ENCODE results near the gene HIPK2. TPM values are rescaled to one million over a fixed set of nuclear protein-coding genes. Genes with fewer than 3 reads are reported as not detected.

The HIPK2 gene
- total RNA-seq, 1 donor from 2014 or later: 47.2 TPM

DNA sequence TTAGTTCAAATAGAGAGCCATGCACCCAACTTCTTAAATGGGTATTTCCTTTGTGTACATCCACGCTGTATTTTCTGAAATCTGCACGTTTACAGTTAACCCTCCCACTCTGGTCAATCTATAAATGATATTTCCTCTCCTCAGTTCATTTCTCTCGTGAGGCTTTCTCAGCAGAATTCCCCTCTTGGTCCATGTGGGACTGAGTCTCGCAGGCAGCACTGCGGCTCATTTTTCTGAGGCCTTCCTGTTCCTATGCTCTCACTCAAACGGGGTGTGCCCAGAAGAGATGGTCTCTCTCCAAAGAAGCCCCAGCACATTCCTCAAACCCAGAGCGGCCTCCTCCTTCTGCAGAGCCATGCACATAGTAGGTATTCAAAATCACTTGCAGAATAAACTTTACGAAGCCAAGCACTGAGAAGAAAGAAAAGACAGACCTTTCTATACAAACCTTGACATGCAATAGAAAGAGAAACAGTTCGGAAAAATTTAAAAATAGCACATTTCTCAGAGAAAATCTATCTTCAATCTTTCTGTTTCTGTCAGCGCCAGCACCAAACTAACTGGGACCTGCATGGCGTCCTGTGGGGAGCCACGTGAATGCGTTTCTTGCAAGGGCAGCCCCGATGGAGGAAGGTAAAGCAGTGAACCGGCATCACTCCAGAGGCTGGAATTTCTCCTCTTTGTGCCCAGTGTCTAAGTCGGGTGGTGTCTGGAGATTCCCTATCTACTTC lies 77.1 kb downstream of the HIPK2 start:
- H3K9me3 Mint-ChIP-seq (ENCODE audit: unreplicated experiment): no peaks in the 10 kb centered on the region
- H3K4me1 Mint-ChIP-seq (ENCODE audit: unreplicated experiment): peaks cover 24% of the 10 kb centered on the region
- DNase-seq (ENCODE audit: low spot score): no peak
- TF ChIP-seq, protein P1, sequence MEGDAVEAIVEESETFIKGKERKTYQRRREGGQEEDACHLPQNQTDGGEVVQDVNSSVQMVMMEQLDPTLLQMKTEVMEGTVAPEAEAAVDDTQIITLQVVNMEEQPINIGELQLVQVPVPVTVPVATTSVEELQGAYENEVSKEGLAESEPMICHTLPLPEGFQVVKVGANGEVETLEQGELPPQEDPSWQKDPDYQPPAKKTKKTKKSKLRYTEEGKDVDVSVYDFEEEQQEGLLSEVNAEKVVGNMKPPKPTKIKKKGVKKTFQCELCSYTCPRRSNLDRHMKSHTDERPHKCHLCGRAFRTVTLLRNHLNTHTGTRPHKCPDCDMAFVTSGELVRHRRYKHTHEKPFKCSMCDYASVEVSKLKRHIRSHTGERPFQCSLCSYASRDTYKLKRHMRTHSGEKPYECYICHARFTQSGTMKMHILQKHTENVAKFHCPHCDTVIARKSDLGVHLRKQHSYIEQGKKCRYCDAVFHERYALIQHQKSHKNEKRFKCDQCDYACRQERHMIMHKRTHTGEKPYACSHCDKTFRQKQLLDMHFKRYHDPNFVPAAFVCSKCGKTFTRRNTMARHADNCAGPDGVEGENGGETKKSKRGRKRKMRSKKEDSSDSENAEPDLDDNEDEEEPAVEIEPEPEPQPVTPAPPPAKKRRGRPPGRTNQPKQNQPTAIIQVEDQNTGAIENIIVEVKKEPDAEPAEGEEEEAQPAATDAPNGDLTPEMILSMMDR (IDR thresholded peaks at IDR 0.05; ENCODE audit: unreplicated experiment): no peak
- no peak overlapping the region for H3K4me3 Mint-ChIP-seq (ENCODE audit: unreplicated experiment)
- H3K36me3 Mint-ChIP-seq (ENCODE audit: low read depth, unreplicated experiment): peaks cover 8% of the 10 kb centered on the region
- H3K27me3 Mint-ChIP-seq (ENCODE audit: unreplicated experiment): peaks cover 11% of the 10 kb centered on the region
- no peak overlapping the region for H3K27ac Mint-ChIP-seq (ENCODE audit: unreplicated experiment)

DNA sequence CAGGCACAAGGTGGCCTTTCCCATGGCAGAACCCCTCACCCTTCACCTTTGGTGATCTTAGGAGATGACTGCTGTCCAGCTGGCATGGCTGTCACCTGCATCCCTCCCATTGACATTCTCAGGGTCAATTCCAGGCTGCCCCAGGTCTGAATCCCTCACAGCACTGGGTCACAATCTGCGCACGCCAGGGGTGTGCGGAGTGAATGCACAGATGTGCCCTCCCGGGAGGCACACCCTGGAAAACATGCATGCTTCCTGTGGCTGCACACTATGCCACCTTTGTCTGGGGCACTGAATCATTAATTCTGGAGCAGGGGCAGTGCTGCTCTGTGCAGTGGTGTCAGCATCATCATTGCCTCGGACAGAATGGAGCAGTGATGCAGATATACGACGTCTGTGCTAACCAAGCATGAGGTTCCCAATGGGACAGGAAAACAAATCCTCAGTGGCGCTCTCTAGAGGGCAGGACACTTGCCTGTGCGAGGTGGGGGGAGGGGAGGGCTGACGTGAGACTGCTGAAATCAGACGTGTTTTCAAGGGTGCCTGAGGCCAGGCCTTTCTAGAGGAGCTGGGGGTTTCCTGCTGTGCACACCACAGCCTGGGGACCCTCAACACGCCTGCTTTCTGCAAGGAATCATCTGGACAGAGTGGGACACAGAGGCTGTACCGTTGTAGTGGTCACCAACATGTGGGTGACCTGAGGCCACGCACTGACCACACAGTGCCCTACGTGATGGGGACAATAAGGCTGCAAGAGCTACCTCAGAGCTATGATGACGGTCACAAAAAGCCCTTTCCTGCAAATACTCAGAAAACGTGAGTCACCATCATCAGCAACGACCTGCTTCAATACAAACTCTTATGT lies 77.9 kb downstream of the HIPK2 start:
- Mint-ChIP-seq H3K36me3 (ENCODE audit: low read depth, unreplicated experiment) (peaks cover 8% of the 10 kb centered on the region), H3K27ac (ENCODE audit: unreplicated experiment) (no peak overlapping the region), H3K4me3 (ENCODE audit: unreplicated experiment) (no peak overlapping the region), H3K4me1 (ENCODE audit: unreplicated experiment) (peaks cover 21% of the 10 kb centered on the region), H3K9me3 (ENCODE audit: unreplicated experiment) (no peaks in the 10 kb centered on the region), H3K27me3 (ENCODE audit: unreplicated experiment) (peaks cover 12% of the 10 kb centered on the region)
- TF ChIP-seq, protein P1 (IDR thresholded peaks at IDR 0.05; ENCODE audit: unreplicated experiment): no peak
- DNase-seq (ENCODE audit: low spot score): no peak

DNA sequence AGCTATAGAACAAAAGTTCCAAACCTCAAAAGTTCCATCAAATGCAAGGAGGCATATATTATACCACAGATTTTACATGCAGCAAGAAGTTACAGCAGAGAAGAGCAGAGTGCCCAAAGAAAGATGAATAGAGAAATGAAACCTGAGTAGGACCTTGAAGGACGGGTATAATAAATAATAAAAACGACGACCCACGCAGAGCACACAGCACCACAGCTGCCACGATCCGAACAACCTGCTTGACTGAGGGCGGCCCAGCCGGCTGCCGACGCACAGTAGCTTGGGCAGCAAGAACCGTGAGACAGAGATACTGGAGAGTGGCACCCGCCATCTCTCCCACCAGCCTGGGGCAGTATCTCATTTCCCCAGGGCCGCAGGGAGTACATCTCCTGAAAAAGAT lies 79.0 kb downstream of the HIPK2 start:
- H3K4me3 Mint-ChIP-seq (ENCODE audit: unreplicated experiment): no peak overlapping the region
- H3K36me3 Mint-ChIP-seq (ENCODE audit: low read depth, unreplicated experiment): peaks cover 15% of the 10 kb centered on the region
- H3K4me1 Mint-ChIP-seq (ENCODE audit: unreplicated experiment): peaks cover 19% of the 10 kb centered on the region
- H3K9me3 Mint-ChIP-seq (ENCODE audit: unreplicated experiment): no peaks in the 10 kb centered on the region
- H3K27ac Mint-ChIP-seq (ENCODE audit: unreplicated experiment): no peak overlapping the region
- H3K27me3 Mint-ChIP-seq (ENCODE audit: unreplicated experiment): peaks cover 12% of the 10 kb centered on the region
- TF ChIP-seq, protein P1 (IDR thresholded peaks at IDR 0.05; ENCODE audit: unreplicated experiment): no peak
- DNase-seq (ENCODE audit: low spot score): no peak

DNA sequence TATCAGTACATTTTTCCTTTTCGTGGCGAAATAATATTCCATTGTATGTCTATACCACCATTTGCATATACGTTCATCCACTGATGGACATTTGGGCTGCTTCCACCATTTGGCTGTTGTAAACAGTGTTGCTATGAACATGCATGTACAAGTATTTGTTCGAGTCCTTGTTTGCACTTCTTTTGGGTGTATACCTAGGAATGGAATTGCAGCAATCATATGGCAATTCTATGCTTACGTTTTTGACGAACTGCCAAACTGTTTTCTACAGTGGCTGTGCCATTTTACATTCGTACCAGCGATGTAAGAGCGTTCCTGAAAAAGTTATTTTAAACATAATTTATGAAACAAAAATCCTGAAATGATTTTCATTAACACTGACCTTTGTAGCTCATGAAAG lies 79.5 kb downstream of the HIPK2 start:
- Mint-ChIP-seq H3K36me3 (ENCODE audit: low read depth, unreplicated experiment) (peaks cover 15% of the 10 kb centered on the region), H3K27me3 (ENCODE audit: unreplicated experiment) (peaks cover 12% of the 10 kb centered on the region), H3K27ac (ENCODE audit: unreplicated experiment) (no peak overlapping the region), H3K9me3 (ENCODE audit: unreplicated experiment) (no peaks in the 10 kb centered on the region), H3K4me3 (ENCODE audit: unreplicated experiment) (no peak overlapping the region), H3K4me1 (ENCODE audit: unreplicated experiment) (peaks cover 18% of the 10 kb centered on the region)
- DNase-seq (ENCODE audit: low spot score): no peak
- TF ChIP-seq, protein P1 (IDR thresholded peaks at IDR 0.05; ENCODE audit: unreplicated experiment): no peak

DNA sequence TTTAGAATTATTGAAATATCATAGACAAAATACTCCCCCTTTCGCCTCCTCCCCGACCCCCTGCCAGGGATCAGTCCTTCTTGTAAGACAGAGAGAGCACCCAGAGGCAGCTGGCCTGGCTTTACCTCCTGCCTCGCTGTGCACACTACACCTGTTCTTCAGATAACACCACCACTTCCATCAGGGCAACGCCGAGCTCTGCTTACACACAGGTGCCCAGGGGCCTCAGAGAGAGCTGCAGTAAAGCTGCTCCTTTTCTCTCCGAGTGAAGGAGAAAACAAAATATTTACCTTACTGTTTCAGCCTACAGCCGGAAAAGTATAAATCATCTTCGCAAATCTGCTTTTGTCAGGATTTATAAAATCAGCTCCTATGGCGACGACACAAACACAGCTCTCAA lies 80.7 kb downstream of the HIPK2 start:
- TF ChIP-seq, protein P1 (IDR thresholded peaks at IDR 0.05; ENCODE audit: unreplicated experiment): no peak
- Mint-ChIP-seq H3K27me3 (ENCODE audit: unreplicated experiment) (peaks cover 10% of the 10 kb centered on the region), H3K4me1 (ENCODE audit: unreplicated experiment) (peaks cover 7% of the 10 kb centered on the region), H3K27ac (ENCODE audit: unreplicated experiment) (no peak overlapping the region), H3K9me3 (ENCODE audit: unreplicated experiment) (no peaks in the 10 kb centered on the region), H3K4me3 (ENCODE audit: unreplicated experiment) (no peak overlapping the region), H3K36me3 (ENCODE audit: low read depth, unreplicated experiment) (peaks cover 15% of the 10 kb centered on the region)
- no peak for DNase-seq (ENCODE audit: low spot score)

Data from endothelial cell (in vitro differentiated cells).